DLD1 (cell line): ENCODE results near the gene SPRR1A.

Experiments
- in situ Hi-C: cut with HindIII; loops from 2 replicates; pipeline ENCODE4 v1.10.0; 2017; ENCODE audit warnings: low sequenced_read_pairs

The SPRR1A gene

DNA sequence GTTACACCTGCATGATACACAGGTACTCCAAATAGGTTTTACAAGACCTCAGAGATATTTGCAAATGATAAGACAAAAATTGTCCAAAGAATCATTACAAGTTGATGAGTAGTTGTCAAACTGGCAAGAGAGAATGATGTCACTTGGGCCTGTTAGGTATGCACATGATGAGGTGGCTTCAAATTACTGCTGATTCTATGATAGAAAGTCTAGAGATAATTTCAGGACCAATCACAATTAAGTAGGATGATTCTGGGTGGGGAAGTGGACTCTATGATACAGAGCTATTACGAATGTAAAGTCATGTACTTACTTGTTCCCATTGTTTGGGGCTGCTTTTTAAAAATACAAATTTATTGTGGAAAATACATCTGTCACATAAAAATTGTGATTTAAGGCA, 41.9 kb downstream of the SPRR1A start:
- in situ Hi-C loops: no loop called here

DNA sequence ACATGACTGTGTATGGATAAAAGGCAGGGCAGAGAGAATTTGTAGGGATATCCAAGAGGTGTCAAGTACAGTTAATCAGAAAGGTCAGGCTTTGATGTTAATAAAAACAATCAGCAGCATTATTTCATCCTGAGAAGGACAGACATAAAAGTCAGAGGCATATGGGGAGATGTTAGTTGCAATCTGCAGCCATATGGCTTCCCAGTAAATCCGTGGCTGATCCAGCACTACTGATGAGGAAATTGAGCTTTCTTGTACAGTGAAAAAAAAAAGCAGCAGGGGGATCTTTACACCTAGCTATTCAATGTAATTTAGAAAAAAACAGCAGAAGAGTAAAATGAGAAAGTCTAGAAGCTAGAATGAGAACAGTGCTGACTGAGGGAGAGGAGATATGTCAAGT, 44.9 kb downstream of the SPRR1A start:
- in situ Hi-C loops: no loop called here

DNA sequence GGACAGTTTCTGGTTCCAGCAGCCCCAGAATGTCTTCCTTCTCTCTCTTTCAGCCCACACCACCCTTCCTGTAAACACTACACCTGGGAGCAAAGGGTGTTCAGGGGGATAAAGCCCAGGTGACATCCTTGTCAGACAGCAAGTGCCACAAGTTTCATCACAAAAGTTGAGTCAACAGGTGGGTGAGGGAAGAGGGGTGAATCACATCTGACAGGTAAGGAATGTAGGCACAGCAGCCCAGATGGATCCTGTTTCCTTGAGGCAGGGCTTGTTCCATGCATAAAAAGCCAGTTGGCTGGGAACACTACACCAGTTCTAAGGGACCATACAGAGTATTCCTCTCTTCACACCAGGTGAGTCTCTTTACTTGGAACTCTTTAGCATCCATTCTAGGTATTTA, 47.0 kb downstream of the SPRR1A start, which contains the start of gene SPRR1B:
SPRR1B (plus strand) TSS at position 309 of the 400 bp plus-strand sequence. CDS start 1,143 bp downstream, outside the sequence.
- in situ Hi-C loops: no loop called here

DNA sequence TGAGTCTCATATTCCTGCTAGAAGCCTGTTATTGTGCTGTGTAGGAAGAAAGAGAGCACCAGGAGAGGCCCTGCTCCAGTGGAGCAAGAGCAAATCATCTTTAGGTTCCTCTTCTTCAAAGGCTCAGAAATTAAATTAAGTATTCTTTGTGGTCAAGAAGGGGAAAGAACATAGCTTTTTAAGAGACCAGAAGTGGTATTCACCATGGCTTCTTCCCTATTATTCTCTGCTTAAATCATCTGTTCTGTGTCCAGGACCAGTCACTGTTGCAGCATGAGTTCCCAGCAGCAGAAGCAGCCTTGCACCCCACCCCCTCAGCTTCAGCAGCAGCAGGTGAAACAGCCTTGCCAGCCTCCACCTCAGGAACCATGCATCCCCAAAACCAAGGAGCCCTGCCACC, 48.2 kb downstream of the SPRR1A start:
- in situ Hi-C loops: no loop called here

DNA sequence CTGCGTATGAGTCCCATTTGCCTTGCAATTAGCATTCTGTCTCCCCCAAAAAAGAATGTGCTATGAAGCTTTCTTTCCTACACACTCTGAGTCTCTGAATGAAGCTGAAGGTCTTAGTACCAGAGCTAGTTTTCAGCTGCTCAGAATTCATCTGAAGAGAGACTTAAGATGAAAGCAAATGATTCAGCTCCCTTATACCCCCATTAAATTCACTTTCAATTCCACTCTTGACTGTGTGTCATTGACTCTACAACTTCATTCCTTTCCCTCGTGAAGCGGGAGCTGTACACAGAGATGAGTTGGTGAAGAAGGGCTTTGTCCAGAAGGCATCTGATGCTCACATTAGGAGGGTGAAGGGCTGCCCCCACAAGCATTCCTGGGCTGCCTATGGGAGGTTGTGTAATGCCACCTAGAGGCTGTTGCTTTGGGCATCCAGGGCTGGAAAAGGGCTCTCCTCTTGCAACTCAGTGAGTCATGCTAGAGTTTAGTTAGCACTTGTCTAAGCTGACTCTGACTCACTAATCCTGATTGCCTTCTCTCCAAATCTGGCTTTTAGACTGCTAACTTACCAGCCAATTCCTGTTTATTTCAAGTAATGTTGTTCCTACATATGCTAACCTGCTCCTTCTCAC, 48.9 kb downstream of the SPRR1A start:
- in situ Hi-C loops: no loop called here

DNA sequence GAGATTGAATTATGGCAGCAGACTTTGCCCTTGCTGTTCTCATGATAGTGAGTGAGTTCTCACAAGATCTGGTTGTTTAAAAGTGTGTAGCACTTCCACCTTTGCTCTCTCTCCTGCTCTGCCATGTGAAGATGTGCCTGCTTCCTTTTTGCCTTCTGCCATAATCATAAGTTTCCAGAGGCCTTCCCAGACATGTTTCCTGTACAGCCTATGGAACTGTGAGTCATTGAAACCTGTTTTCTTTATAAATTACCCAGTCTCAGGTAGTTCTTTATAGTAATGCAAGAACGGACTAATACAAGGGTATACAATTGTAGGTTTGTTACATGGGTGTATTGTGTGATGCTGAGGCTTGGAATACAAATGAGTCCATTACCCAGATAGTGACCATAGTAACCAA, 51.3 kb downstream of the SPRR1A start:
- in situ Hi-C loops: no loop called here
